Kidney tubule cell (primary cell): ENCODE results near the gene TCAP.
"Not testable (repeated sequence)": the region's sequence is repeated elsewhere in the genome, so short reads cannot be mapped to it uniquely, and the experiment has no call there.

ENCODE experiments used
- DNase-seq: peaks from one replicate; pipeline ENCODE4 v3.0.0-alpha.2; 2018; ENCODE audit warnings: low spot score

TCAP gene

GRCh38 chr17:39706383-39706782 is 41.2 kb downstream of the TCAP start:
- no peak for DNase-seq

- peak; percentile 30 for DNase-seq
These were observed 41.8 kb downstream of the TCAP start for GRCh38 chr17:39706921-39707337.

GRCh38 chr17:39709319-39709997 is 44.3 kb downstream of the TCAP start:
- DNase-seq = no peak

GRCh38 chr17:39709998-39710964 is 45.1 kb downstream of the TCAP start:
- DNase-seq = no peak

- DNase-seq = not testable (repeated sequence)
These were observed 45.9 kb downstream of the TCAP start for GRCh38 chr17:39711071-39711470.

- DNase-seq = no peak
These were observed 46.7 kb downstream of the TCAP start for GRCh38 chr17:39711851-39712250.

- DNase-seq = no peak
These were observed 49.1 kb downstream of the TCAP start for GRCh38 chr17:39714234-39714633.

- DNase-seq = no peak
These were observed 50.4 kb downstream of the TCAP start for GRCh38 chr17:39715375-39716072.
